ENCODE data around the gene FREM1. TPM values are rescaled to one million over a fixed set of nuclear protein-coding genes. Genes with fewer than 3 reads are reported as not detected.
"Not testable (repeated sequence)": the region's sequence is repeated elsewhere in the genome, so short reads cannot be mapped to it uniquely, and the experiment has no call there.

Gene FREM1
- total RNA-seq, 4 donors from 2014 or later = 2.2 to 12.7 (median 5.7) TPM

GRCh38 chr9:14932231-14932630 lies 22.0 kb upstream of the FREM1 start:
- intact Hi-C loops (cut with DNase I; ENCODE audit: low total_unique reads) = no loop called here

GRCh38 chr9:14926941-14927624 lies 16.9 kb upstream of the FREM1 start:
- intact Hi-C loops (cut with DNase I; ENCODE audit: low total_unique reads) = no loop called here
- Histone ChIP-seq H3K4me1 (no peaks in the 10 kb centered on the region), H3K4me3 (no peak overlapping the region), H3K9me3 (no peaks in the 10 kb centered on the region), H3K36me3 (no peaks in the 10 kb centered on the region), H3K27ac (no peak overlapping the region), H3K27me3 (no peaks in the 10 kb centered on the region)
- TF ChIP-seq EP300 (IDR thresholded peaks at IDR 0.05; ENCODE audit: low read depth) (no peak), POLR2A (IDR thresholded peaks at IDR 0.05) (no peak), POLR2AphosphoS5 (IDR thresholded peaks at IDR 0.05) (no peak)
- TF ChIP-seq, protein P1, sequence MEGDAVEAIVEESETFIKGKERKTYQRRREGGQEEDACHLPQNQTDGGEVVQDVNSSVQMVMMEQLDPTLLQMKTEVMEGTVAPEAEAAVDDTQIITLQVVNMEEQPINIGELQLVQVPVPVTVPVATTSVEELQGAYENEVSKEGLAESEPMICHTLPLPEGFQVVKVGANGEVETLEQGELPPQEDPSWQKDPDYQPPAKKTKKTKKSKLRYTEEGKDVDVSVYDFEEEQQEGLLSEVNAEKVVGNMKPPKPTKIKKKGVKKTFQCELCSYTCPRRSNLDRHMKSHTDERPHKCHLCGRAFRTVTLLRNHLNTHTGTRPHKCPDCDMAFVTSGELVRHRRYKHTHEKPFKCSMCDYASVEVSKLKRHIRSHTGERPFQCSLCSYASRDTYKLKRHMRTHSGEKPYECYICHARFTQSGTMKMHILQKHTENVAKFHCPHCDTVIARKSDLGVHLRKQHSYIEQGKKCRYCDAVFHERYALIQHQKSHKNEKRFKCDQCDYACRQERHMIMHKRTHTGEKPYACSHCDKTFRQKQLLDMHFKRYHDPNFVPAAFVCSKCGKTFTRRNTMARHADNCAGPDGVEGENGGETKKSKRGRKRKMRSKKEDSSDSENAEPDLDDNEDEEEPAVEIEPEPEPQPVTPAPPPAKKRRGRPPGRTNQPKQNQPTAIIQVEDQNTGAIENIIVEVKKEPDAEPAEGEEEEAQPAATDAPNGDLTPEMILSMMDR (IDR thresholded peaks at IDR 0.05) = no peak
- DNase-seq = no peak
- 67 to 91% methylated on average over 1 to 3 of the region's 3 CpGs for WGBS, 2 donors (ENCODE audit: low coverage in 1 of 2)
- in situ Hi-C loops (cut with MboI; ENCODE audit: low pct_ligation_motif_present in 1 of 4, low pct_unique_long_range_greater_than_20kb in 1 of 4, low sequenced_read_pairs in 3 of 4) = no loop called here

More at GRCh38 chr9:14932231-14932630, 22.0 kb upstream of the FREM1 start:
- TF ChIP-seq, protein P1 (IDR thresholded peaks at IDR 0.05) = no peak
- TF ChIP-seq POLR2A (IDR thresholded peaks at IDR 0.05) = no peak
- TF ChIP-seq POLR2AphosphoS5 (IDR thresholded peaks at IDR 0.05) = no peak
- no peak for TF ChIP-seq EP300 (IDR thresholded peaks at IDR 0.05; ENCODE audit: low read depth)
- no peak overlapping the region for H3K4me3 ChIP-seq
- no peaks in the 10 kb centered on the region for H3K9me3 ChIP-seq
- DNase-seq = no peak
- no peak overlapping the region for H3K27ac ChIP-seq
- no peaks in the 10 kb centered on the region for H3K27me3 ChIP-seq
- in situ Hi-C loops (cut with MboI; ENCODE audit: low pct_ligation_motif_present in 1 of 4, low pct_unique_long_range_greater_than_20kb in 1 of 4, low sequenced_read_pairs in 3 of 4) = no loop called here
- H3K36me3 ChIP-seq = no peaks in the 10 kb centered on the region
- no peaks in the 10 kb centered on the region for H3K4me1 ChIP-seq

- 70 to 74% methylated on average over 7 of the region's 7 CpGs for WGBS, 2 donors (ENCODE audit: low coverage in 1 of 2)
- in situ Hi-C loops (cut with MboI; ENCODE audit: low pct_ligation_motif_present in 1 of 4, low pct_unique_long_range_greater_than_20kb in 1 of 4, low sequenced_read_pairs in 3 of 4) = no loop called here
- H3K9me3 ChIP-seq = no peaks in the 10 kb centered on the region
- no peaks in the 10 kb centered on the region for H3K27me3 ChIP-seq
- H3K36me3 ChIP-seq = no peaks in the 10 kb centered on the region
- no peak overlapping the region for H3K4me3 ChIP-seq
- peak overlapping the region in 1 of 4 donors; percentile 32 for H3K27ac ChIP-seq
- TF ChIP-seq EP300 (IDR thresholded peaks at IDR 0.05; ENCODE audit: low read depth) (no peak), POLR2AphosphoS5 (IDR thresholded peaks at IDR 0.05) (no peak), POLR2A (IDR thresholded peaks at IDR 0.05) (no peak)
- TF ChIP-seq, protein P1 (IDR thresholded peaks at IDR 0.05) = no peak
- no peaks in the 10 kb centered on the region for H3K4me1 ChIP-seq
- intact Hi-C loops (cut with DNase I; ENCODE audit: low total_unique reads) = no loop called here
- no peak for DNase-seq
Observed at GRCh38 chr9:14924230-14925219, 14.3 kb upstream of the FREM1 start.

- no peak for DNase-seq
- H3K4me3 ChIP-seq = no peak overlapping the region
- no peak overlapping the region for H3K27ac ChIP-seq
- H3K4me1 ChIP-seq = no peaks in the 10 kb centered on the region
- WGBS, 2 donors (ENCODE audit: low coverage in 1 of 2) = 81 to 90% methylated on average over 2 of the region's 2 CpGs
- no peaks in the 10 kb centered on the region for H3K9me3 ChIP-seq
- TF ChIP-seq EP300 (IDR thresholded peaks at IDR 0.05; ENCODE audit: low read depth) (no peak), POLR2AphosphoS5 (IDR thresholded peaks at IDR 0.05) (no peak), POLR2A (IDR thresholded peaks at IDR 0.05) (no peak)
- TF ChIP-seq, protein P1 (IDR thresholded peaks at IDR 0.05) = no peak
- H3K27me3 ChIP-seq = no peaks in the 10 kb centered on the region
- in situ Hi-C loops (cut with MboI; ENCODE audit: low pct_ligation_motif_present in 1 of 4, low pct_unique_long_range_greater_than_20kb in 1 of 4, low sequenced_read_pairs in 3 of 4) = no loop called here
- intact Hi-C loops (cut with DNase I; ENCODE audit: low total_unique reads) = no loop called here
- H3K36me3 ChIP-seq = no peaks in the 10 kb centered on the region
Observed at GRCh38 chr9:14923701-14924100, 13.5 kb upstream of the FREM1 start.

GRCh38 chr9:14920805-14921204 lies 10.6 kb upstream of the FREM1 start:
- intact Hi-C loops (cut with DNase I; ENCODE audit: low total_unique reads); H3K4me3 ChIP-seq; H3K4me1 ChIP-seq; DNase-seq; H3K27me3 ChIP-seq; H3K36me3 ChIP-seq; in situ Hi-C loops (cut with MboI; ENCODE audit: low pct_ligation_motif_present in 1 of 4, low pct_unique_long_range_greater_than_20kb in 1 of 4, low sequenced_read_pairs in 3 of 4); H3K9me3 ChIP-seq; H3K27ac ChIP-seq: not testable (repeated sequence)
- WGBS, 2 donors (ENCODE audit: low coverage in 1 of 2) = 32 to 39% methylated on average over 3 of the region's 3 CpGs
